ENCODE results near the gene CXorf58.

Gene CXorf58

DNA sequence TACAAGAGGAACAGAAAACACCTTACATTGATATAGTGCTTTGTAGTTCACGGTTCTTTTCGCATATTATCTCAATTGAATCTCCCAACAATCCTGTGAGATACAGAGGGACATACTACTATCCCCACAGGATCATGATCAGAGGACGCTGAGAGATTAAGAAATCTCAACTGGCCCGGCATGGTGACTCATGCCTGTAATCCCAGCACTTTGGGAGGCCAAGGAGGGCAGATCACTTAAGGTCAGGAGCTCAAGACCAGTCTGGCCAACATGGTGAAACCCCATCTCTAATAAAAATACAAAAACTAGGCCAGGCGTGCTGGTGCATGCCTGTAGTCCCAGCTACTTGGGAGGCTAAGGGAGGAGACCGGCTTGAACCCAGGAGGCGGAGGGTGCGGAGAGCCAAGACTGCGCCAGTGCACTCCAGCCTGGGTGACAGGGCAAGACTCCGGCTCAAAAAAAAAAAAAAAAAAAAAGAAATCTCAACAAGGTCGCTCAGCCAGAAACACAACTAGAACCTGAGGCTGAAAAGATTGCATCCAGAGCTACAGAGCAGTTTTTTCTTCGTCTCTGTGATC is 7.5 kb upstream of the CXorf58 start:
- DNase-seq (ENCODE audit: low read depth in 2 of 2), result no peak

DNA sequence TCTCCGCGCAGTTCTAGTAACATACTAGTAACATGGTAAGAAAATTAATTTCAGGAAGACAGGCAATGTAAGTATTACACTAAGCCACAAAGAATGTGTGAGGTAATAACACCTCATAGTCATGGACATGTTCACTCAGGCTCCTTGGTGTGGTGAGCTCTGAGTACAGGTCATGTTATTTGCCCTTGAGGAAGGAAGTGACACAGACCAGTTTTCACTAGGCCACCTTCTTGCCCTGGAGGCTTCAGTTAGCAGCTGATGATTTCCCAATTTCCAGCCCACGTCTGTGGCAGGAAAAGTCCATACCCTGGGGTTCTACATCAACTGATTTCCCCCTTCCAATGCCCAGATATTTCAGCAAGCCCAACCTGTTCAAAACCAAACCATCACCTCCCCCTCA is 6.7 kb upstream of the CXorf58 start:
- DNase-seq (ENCODE audit: low read depth in 2 of 2), result no peak

DNA sequence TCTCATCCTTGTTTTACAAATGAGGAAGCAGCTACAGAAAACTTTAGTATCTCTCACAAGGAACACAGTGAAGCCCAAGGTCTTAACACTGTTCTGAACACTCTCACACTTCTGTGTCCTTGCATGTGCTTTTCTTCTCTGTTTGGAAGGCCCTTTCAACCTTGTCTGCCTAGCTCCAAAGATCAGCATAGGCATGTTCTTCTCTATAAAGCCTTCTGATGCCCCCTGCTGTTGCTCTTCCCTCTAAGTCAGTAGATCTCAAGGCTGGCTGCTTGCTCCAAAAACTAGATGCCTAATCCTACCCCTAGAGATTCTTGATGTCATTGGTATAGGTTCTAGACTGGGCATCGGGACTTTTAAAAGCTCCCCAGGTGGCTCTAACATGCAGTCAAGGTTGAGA is 6.0 kb upstream of the CXorf58 start:
- DNase-seq (ENCODE audit: low read depth in 2 of 2), result no peak

DNA sequence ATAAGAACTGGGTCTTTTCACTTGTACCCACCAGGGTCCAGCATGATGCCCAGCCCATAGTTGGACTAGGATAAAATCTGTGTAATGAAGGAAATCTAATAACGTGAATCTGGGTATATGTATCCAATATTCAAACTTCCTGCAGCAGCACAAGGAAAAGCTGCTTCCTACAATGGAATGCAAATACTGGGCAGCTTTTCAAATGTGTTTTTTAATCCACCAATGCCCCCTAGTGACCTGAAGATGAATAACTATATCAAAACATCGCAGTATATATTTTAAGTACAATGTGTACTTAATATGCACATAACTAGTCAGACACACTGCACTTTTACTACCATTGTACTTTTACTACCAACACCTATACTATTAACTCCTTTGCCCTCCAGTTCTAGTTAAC is 5.4 kb upstream of the CXorf58 start:
- DNase-seq (ENCODE audit: low read depth in 2 of 2), result no peak

DNA sequence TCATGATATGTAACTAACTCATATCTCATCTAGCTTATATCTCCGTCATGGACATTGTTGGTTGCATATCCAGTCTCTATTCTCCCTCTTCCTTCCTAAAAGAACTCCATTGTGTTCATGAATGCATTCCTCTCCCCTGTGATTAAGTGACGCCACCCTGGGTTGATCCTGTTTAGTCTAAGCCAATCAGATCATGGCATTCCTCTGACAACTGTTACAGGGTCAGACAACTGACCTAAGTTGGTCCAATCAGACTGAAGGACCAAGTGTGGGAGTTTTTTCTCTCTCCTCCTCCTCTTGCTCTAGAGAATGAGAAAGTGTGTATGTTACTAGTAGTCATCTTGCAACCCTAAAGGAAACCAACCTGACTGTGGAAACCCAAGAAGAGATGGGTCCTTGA is 3.7 kb upstream of the CXorf58 start:
- DNase-seq (ENCODE audit: low read depth in 2 of 2), result no peak

GRCh38 chrX:23907111-23907497 is 702 bp upstream of the CXorf58 start:
- DNase-seq (ENCODE audit: low read depth in 2 of 2), result no peak

GRCh38 chrX:23908219-23909004 is 606 bp downstream of the CXorf58 start:
- no peak for DNase-seq (ENCODE audit: low read depth in 2 of 2)

GRCh38 chrX:23911126-23911835 is 3.5 kb downstream of the CXorf58 start:
- no peak for DNase-seq (ENCODE audit: low read depth in 2 of 2)

DNA sequence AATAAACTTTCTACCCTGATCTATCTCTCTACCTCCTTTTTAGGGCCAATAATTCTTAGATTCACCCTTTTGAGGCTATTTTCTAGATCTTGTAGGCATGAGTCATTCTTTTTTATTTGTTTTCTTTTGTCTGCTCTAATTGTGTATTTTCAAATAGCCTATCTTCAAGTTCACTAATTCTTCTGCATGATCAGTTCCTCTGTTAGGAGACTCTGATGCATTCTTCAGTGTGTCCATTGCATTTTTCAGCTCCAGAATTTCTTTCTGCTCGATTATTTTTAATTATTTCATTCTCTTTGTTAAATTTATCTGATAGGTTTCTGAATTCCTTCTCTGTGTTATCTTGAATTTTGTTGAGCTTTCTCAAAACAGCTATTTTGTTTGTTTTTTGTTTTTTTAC is 11.3 kb downstream of the CXorf58 start:
- no peak for DNase-seq (ENCODE audit: low read depth in 2 of 2)

DNA sequence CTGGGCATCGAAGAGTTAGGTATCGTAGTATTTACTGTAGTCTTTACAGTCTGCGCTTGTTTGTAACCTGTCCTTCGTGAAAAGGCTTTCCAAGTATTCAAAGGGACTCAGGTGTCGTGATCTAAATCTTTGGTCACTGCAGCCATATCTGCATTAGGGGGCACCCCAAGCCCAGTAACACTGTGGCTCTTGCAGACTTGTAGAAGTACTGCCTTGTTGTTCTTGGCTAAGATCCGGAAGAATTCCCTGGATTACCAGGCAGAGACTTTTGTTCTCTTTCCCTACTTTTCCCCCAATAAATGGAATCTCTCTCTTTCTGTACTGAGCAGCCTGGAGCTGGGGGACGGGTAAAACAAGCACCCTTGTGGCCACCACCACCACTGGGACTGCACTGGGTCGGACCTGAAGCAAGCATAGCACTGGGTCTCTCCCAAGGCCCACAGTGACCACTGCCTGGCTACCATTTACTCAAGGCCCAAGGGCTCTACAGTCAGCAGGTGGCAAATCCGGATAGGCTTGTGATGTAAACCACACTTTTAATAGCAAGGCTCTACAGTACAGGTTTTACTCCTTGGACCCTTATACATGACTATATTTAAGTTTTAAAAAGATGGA is 12.0 kb downstream of the CXorf58 start:
- no peak for DNase-seq (ENCODE audit: low read depth in 2 of 2)

GRCh38 chrX:23926015-23926414 is 18.2 kb downstream of the CXorf58 start:
- no peak for DNase-seq (ENCODE audit: low read depth in 2 of 2)

GRCh38 chrX:23930894-23931604 is 23.2 kb downstream of the CXorf58 start:
- no peak for DNase-seq (ENCODE audit: low read depth in 2 of 2)

DNA sequence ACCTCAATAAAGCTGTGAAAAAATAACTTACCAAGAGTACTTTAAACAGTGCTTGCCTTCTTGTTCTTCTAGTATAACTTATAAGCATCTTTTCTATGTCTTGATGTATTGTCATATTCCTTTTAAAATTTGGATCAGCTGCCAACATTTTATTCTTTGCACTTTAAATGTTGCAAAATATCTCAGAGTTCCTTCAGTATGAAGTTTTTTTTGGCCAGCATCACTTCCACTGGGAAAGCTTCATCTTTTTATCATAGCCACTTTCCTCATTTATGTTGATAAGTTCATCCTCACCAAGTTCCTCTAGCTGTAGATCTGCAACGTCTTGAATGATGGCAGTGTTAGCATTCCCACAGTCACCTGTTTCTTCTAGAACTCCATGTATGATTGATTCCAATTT is 24.2 kb downstream of the CXorf58 start:
- DNase-seq (ENCODE audit: low read depth in 2 of 2), result no peak

- DNase-seq (ENCODE audit: low read depth in 2 of 2), result no peak
Observed at GRCh38 chrX:23935106-23935505, 27.3 kb downstream of the CXorf58 start.

- no peak for DNase-seq (ENCODE audit: low read depth in 2 of 2)
Observed at GRCh38 chrX:23936180-23936579, 28.4 kb downstream of the CXorf58 start.

GRCh38 chrX:23937100-23937499 is 29.3 kb downstream of the CXorf58 start:
- no peak for DNase-seq (ENCODE audit: low read depth in 2 of 2)

DNA sequence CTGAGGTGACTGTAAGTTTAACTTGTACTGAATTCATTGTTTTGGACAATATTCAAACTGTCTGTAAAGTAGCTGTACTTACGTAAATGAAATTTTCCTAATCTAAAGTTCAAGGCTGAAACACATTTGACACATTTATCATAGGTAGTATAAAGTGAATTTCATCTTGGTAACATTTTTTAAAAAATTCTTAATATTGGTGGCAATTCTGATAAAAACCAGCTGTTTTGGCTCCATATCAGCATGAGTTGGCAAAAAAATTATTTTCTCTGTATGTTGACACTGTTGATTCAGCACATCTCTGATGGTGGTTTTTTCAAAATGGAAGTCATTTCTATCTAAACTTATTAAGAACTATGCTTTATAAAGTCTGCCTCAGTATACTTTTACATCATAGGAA is 30.9 kb downstream of the CXorf58 start:
- DNase-seq (ENCODE audit: low read depth in 2 of 2), result no peak

GRCh38 chrX:23939203-23939602 is 31.4 kb downstream of the CXorf58 start:
- no peak for DNase-seq (ENCODE audit: low read depth in 2 of 2)

DNA sequence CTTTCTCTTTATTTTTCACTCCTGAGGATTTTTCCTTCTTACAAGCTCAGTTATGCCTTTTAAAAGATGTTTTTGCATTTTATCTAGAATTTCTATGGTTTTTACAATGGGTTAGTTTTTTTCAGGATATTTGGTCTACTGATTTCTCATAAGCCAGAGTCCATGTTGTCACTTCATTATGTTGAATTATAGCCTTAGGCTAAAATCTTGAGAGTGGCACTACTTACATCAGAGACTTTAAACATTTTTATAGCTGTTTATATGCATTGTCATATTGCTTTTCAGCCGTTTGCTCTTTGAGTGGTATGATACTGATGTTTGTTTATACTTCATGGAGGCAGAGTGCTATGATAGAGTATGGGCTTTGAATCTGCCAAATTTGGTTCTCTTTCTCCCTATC is 36.4 kb downstream of the CXorf58 start:
- no peak for DNase-seq (ENCODE audit: low read depth in 2 of 2)

- no peak for DNase-seq (ENCODE audit: low read depth in 2 of 2)
Observed at GRCh38 chrX:23945206-23945605, 37.4 kb downstream of the CXorf58 start.

DNA sequence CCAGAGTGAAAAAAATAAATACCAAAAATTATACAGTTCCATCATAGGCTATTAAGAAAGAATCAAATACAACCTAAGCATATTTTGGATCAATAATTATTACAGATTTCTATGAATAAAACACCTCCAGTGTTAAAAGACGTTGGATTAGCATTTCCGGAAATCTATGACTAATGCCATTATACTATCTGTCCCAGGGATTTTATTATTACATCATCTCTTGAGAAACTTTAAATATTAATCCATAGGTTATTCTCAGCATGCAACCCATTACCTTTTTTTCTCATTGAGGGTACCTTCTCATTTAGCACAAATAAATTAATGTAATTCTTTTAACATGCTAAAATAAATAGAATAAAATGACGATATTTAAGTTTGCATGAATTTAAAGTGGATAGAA is 44.6 kb downstream of the CXorf58 start:
- no peak for DNase-seq (ENCODE audit: low read depth in 2 of 2)

Measured in stimulated activated CD8-positive, alpha-beta memory T cell treated with anti-CD3 and anti-CD28 coated beads, Interleukin-2, amount 100 ng/mL, for 48 hours (primary cell).